ENCODE results near the gene ELOB. TPM values are rescaled to one million over a fixed set of nuclear protein-coding genes. Genes with fewer than 3 reads are reported as not detected.

ELOB gene
- total RNA-seq, 1 donor from 2014 or later, result 179 TPM

DNA sequence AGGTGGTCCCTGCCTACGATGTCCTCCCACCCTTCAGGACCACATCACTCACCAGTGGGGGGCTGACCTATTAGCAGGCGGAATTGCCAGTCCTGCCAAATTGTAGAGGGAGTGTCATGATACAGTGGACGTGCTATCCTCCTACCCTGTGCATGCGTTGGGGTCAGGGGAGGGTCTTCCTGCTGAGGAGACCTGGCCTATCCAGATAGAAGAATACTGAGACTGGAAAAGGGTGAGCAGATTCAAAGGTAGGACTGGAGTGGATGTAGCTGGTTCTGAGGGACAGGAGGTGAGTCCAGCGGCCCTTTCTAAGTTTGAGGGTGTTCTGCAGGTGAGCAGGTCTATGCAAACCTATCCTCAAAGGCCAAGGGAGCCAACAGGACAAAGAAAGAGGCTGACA lies 29.2 kb upstream of the ELOB start:
- H3K27ac ChIP-seq, result no peak overlapping the region
- no peaks in the 10 kb centered on the region for H3K9me3 ChIP-seq
- TF ChIP-seq, protein P1, sequence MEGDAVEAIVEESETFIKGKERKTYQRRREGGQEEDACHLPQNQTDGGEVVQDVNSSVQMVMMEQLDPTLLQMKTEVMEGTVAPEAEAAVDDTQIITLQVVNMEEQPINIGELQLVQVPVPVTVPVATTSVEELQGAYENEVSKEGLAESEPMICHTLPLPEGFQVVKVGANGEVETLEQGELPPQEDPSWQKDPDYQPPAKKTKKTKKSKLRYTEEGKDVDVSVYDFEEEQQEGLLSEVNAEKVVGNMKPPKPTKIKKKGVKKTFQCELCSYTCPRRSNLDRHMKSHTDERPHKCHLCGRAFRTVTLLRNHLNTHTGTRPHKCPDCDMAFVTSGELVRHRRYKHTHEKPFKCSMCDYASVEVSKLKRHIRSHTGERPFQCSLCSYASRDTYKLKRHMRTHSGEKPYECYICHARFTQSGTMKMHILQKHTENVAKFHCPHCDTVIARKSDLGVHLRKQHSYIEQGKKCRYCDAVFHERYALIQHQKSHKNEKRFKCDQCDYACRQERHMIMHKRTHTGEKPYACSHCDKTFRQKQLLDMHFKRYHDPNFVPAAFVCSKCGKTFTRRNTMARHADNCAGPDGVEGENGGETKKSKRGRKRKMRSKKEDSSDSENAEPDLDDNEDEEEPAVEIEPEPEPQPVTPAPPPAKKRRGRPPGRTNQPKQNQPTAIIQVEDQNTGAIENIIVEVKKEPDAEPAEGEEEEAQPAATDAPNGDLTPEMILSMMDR (IDR thresholded peaks at IDR 0.05), result no peak
- no peaks in the 10 kb centered on the region for H3K4me1 ChIP-seq
- no peak overlapping the region for H3K4me3 ChIP-seq
- DNase-seq (peak; percentile 40), ATAC-seq (no peak)
- no peaks in the 10 kb centered on the region for H3K36me3 ChIP-seq
- intact Hi-C loops (cut with DNase I), result no loop called here
- H3K27me3 ChIP-seq, result peaks cover 5% of the 10 kb centered on the region

DNA sequence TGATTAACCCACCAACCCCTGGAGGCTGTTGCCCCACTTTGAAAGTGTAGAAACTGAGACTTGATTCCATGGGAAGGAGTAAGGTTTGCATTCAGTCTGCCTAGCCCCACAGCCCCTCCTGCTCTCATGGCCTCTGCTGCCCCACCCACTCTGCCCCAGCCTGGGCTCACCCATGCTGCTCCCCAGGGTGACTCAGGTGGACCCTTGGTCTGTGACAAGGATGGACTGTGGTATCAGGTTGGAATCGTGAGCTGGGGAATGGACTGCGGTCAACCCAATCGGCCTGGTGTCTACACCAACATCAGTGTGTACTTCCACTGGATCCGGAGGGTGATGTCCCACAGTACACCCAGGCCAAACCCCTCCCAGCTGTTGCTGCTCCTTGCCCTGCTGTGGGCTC lies 27.6 kb upstream of the ELOB start:
- Histone ChIP-seq H3K4me1 (no peaks in the 10 kb centered on the region), H3K27me3 (no peaks in the 10 kb centered on the region), H3K27ac (no peak overlapping the region), H3K36me3 (no peaks in the 10 kb centered on the region), H3K9me3 (no peaks in the 10 kb centered on the region), H3K4me3 (no peak overlapping the region)
- DNase-seq, result peak; percentile 48
- intact Hi-C loops (cut with DNase I), result no loop called here
- no peak for ATAC-seq
- TF ChIP-seq, protein P1 (IDR thresholded peaks at IDR 0.05), result no peak

DNA sequence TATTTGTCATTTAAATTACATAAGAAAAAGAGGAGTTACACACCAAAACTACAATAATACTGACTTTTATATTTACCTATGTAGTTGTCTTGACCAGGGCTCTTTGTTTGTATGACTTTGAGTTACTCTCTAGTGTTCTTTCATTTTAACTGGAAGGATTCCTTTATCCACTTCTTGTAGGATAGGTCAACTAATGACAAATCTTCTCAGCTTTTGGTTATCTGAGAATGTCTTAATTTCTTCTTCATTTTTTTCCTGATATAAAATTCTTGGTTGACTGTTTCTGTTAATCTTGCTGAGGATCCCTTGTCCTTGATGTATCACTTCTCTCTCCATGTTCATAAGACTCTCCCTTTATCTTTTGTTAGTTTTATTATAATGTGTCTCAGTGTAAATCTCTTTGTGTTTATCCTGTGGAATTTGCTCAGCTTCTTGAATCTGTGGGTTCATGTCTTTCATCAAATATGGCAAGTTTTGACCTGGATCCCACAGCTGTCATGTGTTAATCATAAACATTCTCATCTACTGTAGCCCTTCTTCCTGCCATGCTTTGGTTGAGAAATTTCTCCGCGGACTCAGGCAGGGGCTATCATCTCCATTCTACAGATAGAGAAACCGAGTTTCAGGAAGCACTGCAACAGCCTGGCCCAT lies 26.6 kb upstream of the ELOB start:
- Histone ChIP-seq H3K36me3 (no peaks in the 10 kb centered on the region), H3K4me1 (no peaks in the 10 kb centered on the region), H3K27me3 (peaks cover 5% of the 10 kb centered on the region), H3K4me3 (no peak overlapping the region), H3K27ac (no peak overlapping the region), H3K9me3 (no peaks in the 10 kb centered on the region)
- DNase-seq, result no peak
- intact Hi-C loops (cut with DNase I), result no loop called here
- TF ChIP-seq, protein P1 (IDR thresholded peaks at IDR 0.05), result no peak
- ATAC-seq, result no peak

DNA sequence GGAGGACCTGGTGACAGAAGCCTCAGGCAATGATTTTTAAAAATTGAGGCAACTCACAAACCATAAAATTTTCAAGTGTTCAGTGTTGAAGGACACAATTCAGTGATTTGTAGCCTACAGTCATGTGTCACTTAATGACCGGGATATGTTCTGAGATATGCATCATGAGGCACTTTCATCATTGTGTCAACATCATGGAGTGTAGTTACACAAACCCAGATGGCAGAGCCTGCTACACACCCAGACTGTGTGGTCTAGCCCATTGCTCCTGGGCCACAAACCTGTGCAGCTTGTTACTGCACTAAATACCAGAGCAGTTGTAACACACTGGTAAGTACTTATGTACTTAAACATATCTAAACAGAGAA lies 22.8 kb upstream of the ELOB start:
- TF ChIP-seq, protein P1 (IDR thresholded peaks at IDR 0.05), result no peak
- intact Hi-C loops (cut with DNase I), result no loop called here
- Histone ChIP-seq H3K27me3 (peaks cover 8% of the 10 kb centered on the region), H3K36me3 (no peaks in the 10 kb centered on the region), H3K4me3 (no peak overlapping the region), H3K9me3 (no peaks in the 10 kb centered on the region), H3K27ac (peak overlapping the region; percentile 68), H3K4me1 (no peaks in the 10 kb centered on the region)
- ATAC-seq (peak; percentile 94), DNase-seq (peak; percentile 72)

DNA sequence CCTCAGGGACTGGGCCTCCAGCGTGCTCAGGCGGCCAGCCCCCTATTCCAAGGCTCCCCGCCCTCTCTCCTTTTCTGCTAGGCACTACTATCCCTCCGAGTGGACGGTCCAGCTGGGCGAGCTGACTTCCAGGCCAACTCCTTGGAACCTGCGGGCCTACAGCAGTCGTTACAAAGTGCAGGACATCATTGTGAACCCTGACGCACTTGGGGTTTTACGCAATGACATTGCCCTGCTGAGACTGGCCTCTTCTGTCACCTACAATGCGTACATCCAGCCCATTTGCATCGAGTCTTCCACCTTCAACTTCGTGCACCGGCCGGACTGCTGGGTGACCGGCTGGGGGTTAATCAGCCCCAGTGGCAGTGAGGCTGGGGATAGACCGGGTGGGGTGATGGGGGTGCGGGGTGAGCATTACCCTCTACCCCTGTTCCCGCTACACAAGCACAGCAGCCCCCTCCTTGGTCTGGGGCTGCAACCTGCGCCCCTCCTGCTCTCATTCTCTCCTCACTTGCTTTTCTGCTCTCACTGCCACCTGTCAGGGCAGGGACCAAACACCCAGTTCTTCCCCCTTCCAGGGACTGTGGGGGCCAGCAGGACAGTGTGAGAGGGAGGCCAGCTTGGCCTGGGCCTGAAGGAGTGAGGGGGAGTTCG lies 22.3 kb upstream of the ELOB start:
- Histone ChIP-seq H3K9me3 (no peaks in the 10 kb centered on the region), H3K27me3 (peaks cover 8% of the 10 kb centered on the region), H3K4me3 (no peak overlapping the region), H3K4me1 (no peaks in the 10 kb centered on the region), H3K36me3 (no peaks in the 10 kb centered on the region), H3K27ac (peak overlapping the region; percentile 68)
- TF ChIP-seq, protein P1 (IDR thresholded peaks at IDR 0.05), result no peak
- DNase-seq (no peak), ATAC-seq (no peak)
- intact Hi-C loops (cut with DNase I), result no loop called here
